ENCODE results near the gene SKAP1.
A peak's percentile ranks its signal among the peaks of the same experiment; 100 is the strongest.

The SKAP1 gene

DNA sequence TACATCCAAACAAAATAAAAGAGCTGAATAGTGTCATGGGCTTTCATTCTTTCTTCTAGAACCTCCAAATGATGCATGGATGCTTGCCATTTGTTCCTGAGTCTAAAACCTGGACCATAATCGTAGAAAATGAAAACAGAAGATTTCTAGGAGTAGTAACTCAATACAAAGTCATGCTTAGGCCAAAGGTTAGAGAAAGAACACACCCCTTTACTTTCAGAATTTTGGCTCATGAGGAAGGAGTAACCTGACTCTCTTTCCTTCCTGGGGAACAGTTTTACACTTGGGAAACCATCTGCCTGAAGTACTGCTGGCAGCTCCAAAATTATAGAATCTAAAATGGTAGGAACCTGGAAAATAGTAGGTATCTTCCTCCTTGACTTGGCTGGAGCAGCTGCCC is 185.2 kb downstream of the SKAP1 start:
- H3K4me3 ChIP-seq (ENCODE audit: low read length): no peak overlapping the region
- DNase-seq (ENCODE audit: low read depth): no peak
- TF ChIP-seq, protein P1, sequence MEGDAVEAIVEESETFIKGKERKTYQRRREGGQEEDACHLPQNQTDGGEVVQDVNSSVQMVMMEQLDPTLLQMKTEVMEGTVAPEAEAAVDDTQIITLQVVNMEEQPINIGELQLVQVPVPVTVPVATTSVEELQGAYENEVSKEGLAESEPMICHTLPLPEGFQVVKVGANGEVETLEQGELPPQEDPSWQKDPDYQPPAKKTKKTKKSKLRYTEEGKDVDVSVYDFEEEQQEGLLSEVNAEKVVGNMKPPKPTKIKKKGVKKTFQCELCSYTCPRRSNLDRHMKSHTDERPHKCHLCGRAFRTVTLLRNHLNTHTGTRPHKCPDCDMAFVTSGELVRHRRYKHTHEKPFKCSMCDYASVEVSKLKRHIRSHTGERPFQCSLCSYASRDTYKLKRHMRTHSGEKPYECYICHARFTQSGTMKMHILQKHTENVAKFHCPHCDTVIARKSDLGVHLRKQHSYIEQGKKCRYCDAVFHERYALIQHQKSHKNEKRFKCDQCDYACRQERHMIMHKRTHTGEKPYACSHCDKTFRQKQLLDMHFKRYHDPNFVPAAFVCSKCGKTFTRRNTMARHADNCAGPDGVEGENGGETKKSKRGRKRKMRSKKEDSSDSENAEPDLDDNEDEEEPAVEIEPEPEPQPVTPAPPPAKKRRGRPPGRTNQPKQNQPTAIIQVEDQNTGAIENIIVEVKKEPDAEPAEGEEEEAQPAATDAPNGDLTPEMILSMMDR (conservative IDR thresholded peaks at IDR 0.05; ENCODE audit: low read length): no peak

DNA sequence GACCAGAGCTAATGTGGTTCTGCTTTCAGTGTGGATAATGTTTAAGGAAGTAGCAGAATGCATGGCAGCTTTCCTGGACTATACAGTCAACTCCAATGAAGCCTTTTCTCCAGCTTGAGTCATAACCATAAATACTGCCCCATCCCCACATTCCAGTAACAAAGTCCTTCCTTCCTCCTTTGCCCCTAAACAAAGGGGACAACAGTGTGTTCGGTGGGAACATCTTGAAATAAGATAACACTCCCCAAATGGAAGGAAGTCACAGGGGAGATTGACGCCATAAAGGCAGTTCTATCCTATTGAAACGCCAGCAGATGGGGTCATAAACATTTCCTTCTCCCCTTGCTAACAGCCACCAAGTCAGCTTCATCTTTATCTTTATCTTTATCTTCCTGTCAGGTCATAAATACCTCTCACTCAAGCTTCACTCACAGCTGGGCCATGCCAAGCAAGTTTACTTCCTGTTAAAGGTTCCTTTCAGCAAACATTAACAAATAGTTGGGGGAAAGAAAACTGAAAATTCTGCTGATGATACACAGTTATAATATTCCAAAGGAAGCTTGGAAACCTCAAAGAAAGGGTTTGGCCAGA is 185.8 kb downstream of the SKAP1 start:
- peak; percentile 54 for DNase-seq (ENCODE audit: low read depth)
- H3K4me3 ChIP-seq (ENCODE audit: low read length): no peak overlapping the region
- TF ChIP-seq, protein P1 (conservative IDR thresholded peaks at IDR 0.05; ENCODE audit: low read length): no peak

DNA sequence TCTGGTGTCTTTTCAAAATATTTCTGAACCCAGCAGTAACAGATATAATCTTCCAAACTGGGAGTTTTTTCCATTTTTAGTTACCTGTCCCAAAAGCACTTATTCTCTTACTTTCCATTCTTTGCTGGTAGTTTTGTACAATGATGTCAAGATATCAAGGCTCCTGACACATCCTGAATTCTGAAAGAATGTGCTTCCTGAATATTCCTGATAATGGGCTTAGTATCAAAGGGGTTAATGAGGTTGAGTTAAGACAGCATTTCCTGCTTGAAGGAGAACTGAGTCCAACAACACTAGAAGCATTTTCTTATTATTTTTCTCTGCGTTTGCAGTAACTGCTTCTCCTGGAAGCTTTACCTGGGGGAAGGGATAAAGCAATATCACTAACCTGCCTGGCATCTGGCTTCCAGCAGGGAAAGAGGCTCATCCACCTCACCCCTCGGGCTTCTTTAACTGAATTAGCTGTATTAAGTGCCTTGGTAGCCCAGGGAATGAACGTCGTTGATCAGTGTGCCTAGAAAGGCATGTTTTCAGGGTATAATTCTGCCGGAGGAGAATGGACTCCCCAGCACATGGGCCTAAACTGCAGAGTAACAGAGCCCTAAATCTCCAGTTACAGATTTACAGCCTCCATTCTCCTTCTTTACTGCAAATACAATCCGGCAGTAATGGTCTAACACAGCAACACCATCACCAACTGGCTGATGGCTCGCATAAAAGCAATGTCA is 188.1 kb downstream of the SKAP1 start:
- TF ChIP-seq, protein P1 (conservative IDR thresholded peaks at IDR 0.05; ENCODE audit: low read length): no peak
- no peak overlapping the region for H3K4me3 ChIP-seq (ENCODE audit: low read length)
- no peak for DNase-seq (ENCODE audit: low read depth)

DNA sequence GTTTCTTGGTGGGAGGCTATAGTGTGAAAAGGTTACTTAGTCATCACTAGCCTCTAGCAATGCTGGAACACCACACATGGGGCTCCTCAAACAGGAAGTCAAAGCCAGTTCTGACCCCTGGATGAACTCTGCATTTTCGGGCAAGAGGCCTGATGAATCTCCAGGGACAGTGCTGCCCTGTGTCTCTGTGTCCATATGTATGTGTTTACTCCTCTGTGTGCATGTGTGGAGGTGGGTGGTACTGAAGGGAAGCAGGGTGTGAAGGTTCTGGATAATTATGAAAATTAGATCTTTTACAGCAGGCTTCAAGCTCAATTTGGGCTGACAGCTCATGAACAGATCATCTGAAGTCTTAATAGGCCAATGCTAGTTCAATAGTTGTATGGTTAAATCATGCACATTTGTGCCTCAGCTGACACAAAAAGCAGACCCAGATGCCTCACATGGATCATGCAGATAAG is 188.9 kb downstream of the SKAP1 start:
- TF ChIP-seq, protein P1 (conservative IDR thresholded peaks at IDR 0.05; ENCODE audit: low read length): no peak
- peak; percentile 81 for DNase-seq (ENCODE audit: low read depth)
- no peak overlapping the region for H3K4me3 ChIP-seq (ENCODE audit: low read length)

DNA sequence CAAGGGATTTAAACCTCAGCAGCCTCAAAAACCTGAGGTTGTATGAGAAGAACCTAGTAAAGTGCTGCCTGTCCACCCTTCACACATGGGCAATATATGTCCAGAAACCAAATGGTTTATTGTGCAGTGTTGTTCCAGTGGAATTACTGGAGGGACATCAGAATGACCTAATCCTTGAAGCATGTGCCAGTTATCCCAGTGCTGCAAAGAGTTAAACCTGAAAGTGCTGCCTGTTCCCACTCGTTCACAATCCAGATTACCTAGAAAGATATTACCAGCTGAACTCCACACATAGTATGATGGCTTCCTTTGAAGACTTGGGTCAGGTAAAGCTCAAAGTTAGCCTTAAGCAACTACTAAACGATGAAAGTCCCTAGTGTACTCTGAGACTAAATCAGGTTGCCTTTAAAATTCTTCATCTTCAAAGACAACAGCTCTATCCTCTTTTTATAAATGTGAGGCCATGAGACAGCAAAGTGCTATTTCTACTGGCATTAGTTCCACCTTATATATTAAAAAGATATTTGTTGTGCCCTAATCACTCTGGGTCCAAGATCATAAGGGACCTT is 189.4 kb downstream of the SKAP1 start:
- H3K4me3 ChIP-seq (ENCODE audit: low read length): no peak overlapping the region
- peak; percentile 20 for DNase-seq (ENCODE audit: low read depth)
- TF ChIP-seq, protein P1 (conservative IDR thresholded peaks at IDR 0.05; ENCODE audit: low read length): no peak

DNA sequence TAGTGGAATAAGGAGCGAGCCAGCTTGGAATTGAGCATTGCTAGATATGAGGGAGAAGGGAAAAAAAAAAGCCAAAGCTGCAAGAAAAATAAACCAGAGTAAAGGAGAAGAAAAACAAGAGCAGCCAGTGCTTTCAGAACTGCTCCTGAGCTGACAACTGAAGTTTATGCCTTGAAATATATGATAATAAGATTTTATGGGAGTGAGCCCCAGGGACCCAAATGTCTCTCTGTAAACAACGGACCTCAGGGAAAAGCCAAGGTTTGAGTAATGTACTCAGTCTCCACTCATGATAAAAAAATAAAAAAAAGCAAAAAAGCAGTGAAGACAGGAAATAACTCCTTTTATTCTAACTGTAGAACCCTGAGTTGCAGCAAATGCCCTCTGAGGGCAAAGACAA is 189.9 kb downstream of the SKAP1 start:
- TF ChIP-seq, protein P1 (conservative IDR thresholded peaks at IDR 0.05; ENCODE audit: low read length): no peak
- no peak overlapping the region for H3K4me3 ChIP-seq (ENCODE audit: low read length)
- no peak for DNase-seq (ENCODE audit: low read depth)

DNA sequence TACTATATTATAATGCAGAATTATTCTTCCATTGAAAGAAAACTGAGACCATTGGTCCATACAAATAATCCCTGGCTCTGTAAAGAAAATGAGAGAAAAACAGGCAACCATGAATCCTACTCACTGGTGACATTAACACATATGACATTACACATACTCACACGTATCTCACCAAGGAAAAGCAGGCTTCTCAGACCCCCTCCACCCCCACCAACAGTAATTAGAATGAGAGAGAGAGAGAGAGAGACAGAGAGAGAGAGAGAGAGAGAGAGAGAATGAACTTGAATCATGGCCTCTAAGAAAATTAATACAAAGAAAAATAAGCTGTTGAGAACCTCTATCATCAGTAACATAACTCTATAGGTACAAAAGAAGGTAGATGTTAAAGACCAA is 190.4 kb downstream of the SKAP1 start:
- TF ChIP-seq, protein P1 (conservative IDR thresholded peaks at IDR 0.05; ENCODE audit: low read length): no peak
- no peak for DNase-seq (ENCODE audit: low read depth)
- H3K4me3 ChIP-seq (ENCODE audit: low read length): no peak overlapping the region
